ENCODE data around the gene SNAPC4.

- no peak for TF ChIP-seq POLR2A (IDR thresholded peaks at IDR 0.05; ENCODE audit: low read length)
- TF ChIP-seq GATA1 (IDR thresholded peaks at IDR 0.05; ENCODE audit: low read depth, low read length) = no peak
These were observed 34.8 kb downstream of the SNAPC4 start for GRCh38 chr9:136364942-136365774.

Measured in erythroblast (primary cell).